ENCODE results near the gene GOLGA3. TPM values are rescaled to one million over a fixed set of nuclear protein-coding genes. Genes with fewer than 3 reads are reported as not detected.

GOLGA3 gene
- total RNA-seq, 1 donor from 2014 or later: 86.7 TPM

DNA sequence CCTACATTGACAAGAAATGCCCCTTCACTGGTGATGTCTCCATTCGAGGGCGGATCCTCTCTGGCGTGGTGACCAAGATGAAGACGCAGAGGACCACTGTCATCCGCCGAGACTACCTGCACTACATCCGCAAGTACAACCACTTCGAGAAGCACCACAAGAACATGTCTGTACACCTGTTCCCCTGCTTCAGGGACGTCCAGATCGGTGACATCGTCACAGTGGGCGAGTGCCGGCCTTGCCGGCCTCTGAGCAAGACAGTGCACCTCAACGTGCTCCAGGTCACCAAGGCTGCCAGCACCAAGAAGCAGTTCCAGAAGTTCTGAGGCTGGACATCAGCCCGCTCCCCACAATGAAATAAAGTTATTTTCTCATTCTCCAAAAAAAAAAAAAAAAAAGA, 2.8 kb downstream of the GOLGA3 start:
- Histone ChIP-seq H3K9me3 (ENCODE audit: insufficient read depth, low read depth, low read length) (no peaks in the 10 kb centered on the region), H3K4me2 (ENCODE audit: low read length) (peak overlapping the region; percentile 95), H3K9ac (ENCODE audit: low read length) (no peak overlapping the region), H3K27ac (ENCODE audit: low read depth, low read length) (no peak overlapping the region), H3K79me2 (ENCODE audit: insufficient read depth, low read length) (peaks cover 63% of the 10 kb centered on the region), H3K27me3 (ENCODE audit: insufficient read depth, low read length) (no peaks in the 10 kb centered on the region), H3K36me3 (ENCODE audit: insufficient read depth, low read length) (peaks cover 19% of the 10 kb centered on the region), H4K20me1 (ENCODE audit: insufficient read depth, low read length) (peaks cover 62% of the 10 kb centered on the region), H2AFZ (ENCODE audit: low read depth, low read length) (no peak overlapping the region), H3K4me3 (ENCODE audit: insufficient read depth, low read depth, low read length) (no peak overlapping the region), H3K4me1 (ENCODE audit: insufficient read depth, low read length) (peaks cover 16% of the 10 kb centered on the region)
- FAIRE-seq (no peak), DNase-seq (ENCODE audit: low read depth) (no peak)
- peaks cover 25% of the 10 kb centered on the region for H3K36me3 Mint-ChIP-seq (ENCODE audit: low read depth, unreplicated experiment)
- peak overlapping the region; percentile 93 for H3K4me3 Mint-ChIP-seq (ENCODE audit: unreplicated experiment)
- no peak overlapping the region for H3K27ac Mint-ChIP-seq (ENCODE audit: unreplicated experiment)
- peaks cover 26% of the 10 kb centered on the region for H3K4me1 Mint-ChIP-seq (ENCODE audit: low read depth, unreplicated experiment)
- TF ChIP-seq, protein P1, sequence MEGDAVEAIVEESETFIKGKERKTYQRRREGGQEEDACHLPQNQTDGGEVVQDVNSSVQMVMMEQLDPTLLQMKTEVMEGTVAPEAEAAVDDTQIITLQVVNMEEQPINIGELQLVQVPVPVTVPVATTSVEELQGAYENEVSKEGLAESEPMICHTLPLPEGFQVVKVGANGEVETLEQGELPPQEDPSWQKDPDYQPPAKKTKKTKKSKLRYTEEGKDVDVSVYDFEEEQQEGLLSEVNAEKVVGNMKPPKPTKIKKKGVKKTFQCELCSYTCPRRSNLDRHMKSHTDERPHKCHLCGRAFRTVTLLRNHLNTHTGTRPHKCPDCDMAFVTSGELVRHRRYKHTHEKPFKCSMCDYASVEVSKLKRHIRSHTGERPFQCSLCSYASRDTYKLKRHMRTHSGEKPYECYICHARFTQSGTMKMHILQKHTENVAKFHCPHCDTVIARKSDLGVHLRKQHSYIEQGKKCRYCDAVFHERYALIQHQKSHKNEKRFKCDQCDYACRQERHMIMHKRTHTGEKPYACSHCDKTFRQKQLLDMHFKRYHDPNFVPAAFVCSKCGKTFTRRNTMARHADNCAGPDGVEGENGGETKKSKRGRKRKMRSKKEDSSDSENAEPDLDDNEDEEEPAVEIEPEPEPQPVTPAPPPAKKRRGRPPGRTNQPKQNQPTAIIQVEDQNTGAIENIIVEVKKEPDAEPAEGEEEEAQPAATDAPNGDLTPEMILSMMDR (IDR thresholded peaks at IDR 0.05; ENCODE audit: insufficient read depth, low read depth, low read length): no peak
- TF ChIP-seq EZH2 (IDR thresholded peaks at IDR 0.05; ENCODE audit: insufficient read depth, low read length): no peak
- no peaks in the 10 kb centered on the region for H3K9me3 Mint-ChIP-seq (ENCODE audit: unreplicated experiment)
- H3K27me3 Mint-ChIP-seq (ENCODE audit: low read depth, unreplicated experiment): no peaks in the 10 kb centered on the region

DNA sequence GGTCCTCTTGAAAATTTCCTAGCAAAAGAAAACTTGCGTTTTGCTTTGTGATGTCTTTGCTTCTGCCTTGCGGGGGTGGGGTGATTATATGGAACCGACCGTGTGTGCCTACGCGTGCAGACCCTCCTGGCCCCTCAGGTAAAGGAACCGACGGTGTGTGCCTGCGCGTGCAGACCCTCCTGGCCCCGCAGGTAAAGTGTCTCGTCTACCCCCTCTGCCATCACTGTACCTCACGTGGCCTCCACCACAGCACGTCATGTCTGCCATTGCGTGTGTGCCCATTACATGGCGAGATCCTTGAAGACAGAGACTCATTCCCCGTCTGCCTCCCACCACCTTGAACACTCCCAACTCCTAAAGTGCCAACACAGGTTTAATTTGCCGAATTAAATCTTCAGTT, 3.6 kb downstream of the GOLGA3 start:
- Histone ChIP-seq H3K9me3 (ENCODE audit: insufficient read depth, low read depth, low read length) (no peaks in the 10 kb centered on the region), H4K20me1 (ENCODE audit: insufficient read depth, low read length) (peaks cover 69% of the 10 kb centered on the region), H3K36me3 (ENCODE audit: insufficient read depth, low read length) (peaks cover 25% of the 10 kb centered on the region), H3K4me2 (ENCODE audit: low read length) (peak overlapping the region; percentile 23), H2AFZ (ENCODE audit: low read depth, low read length) (no peak overlapping the region), H3K27ac (ENCODE audit: low read depth, low read length) (no peak overlapping the region), H3K4me1 (ENCODE audit: insufficient read depth, low read length) (peaks cover 16% of the 10 kb centered on the region), H3K9ac (ENCODE audit: low read length) (no peak overlapping the region), H3K79me2 (ENCODE audit: insufficient read depth, low read length) (peaks cover 69% of the 10 kb centered on the region), H3K4me3 (ENCODE audit: insufficient read depth, low read depth, low read length) (no peak overlapping the region), H3K27me3 (ENCODE audit: insufficient read depth, low read length) (no peaks in the 10 kb centered on the region)
- FAIRE-seq: no peak
- no peak overlapping the region for H3K4me3 Mint-ChIP-seq (ENCODE audit: unreplicated experiment)
- no peak for DNase-seq (ENCODE audit: low read depth)
- H3K27me3 Mint-ChIP-seq (ENCODE audit: low read depth, unreplicated experiment): no peaks in the 10 kb centered on the region
- no peak overlapping the region for H3K27ac Mint-ChIP-seq (ENCODE audit: unreplicated experiment)
- peaks cover 26% of the 10 kb centered on the region for H3K4me1 Mint-ChIP-seq (ENCODE audit: low read depth, unreplicated experiment)
- TF ChIP-seq, protein P1 (IDR thresholded peaks at IDR 0.05; ENCODE audit: insufficient read depth, low read depth, low read length): no peak
- TF ChIP-seq EZH2 (IDR thresholded peaks at IDR 0.05; ENCODE audit: insufficient read depth, low read length): no peak
- H3K36me3 Mint-ChIP-seq (ENCODE audit: low read depth, unreplicated experiment): peaks cover 29% of the 10 kb centered on the region
- no peaks in the 10 kb centered on the region for H3K9me3 Mint-ChIP-seq (ENCODE audit: unreplicated experiment)

DNA sequence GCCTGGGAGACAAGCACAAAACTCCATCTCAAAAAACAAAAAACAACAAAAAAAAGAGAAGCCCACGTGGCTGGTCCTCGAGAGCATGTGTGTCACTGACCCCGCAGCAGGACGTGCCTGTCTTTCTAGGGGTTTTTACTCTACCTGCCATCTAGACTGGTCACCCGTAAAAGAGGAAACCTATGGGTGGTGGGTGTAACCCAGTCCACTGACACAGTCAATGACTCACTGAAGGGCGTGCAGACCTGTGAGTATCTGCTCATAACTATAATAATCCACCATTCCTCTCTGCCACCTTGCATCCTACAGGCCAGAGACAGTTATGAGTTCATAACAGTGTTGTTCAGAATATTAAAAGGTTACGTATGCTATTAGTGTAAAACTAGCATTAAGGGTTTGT, 4.6 kb downstream of the GOLGA3 start:
- H3K4me1 ChIP-seq (ENCODE audit: insufficient read depth, low read length): peaks cover 12% of the 10 kb centered on the region
- H3K9me3 ChIP-seq (ENCODE audit: insufficient read depth, low read depth, low read length): no peaks in the 10 kb centered on the region
- no peak overlapping the region for H3K27ac Mint-ChIP-seq (ENCODE audit: unreplicated experiment)
- H3K36me3 ChIP-seq (ENCODE audit: insufficient read depth, low read length): peaks cover 32% of the 10 kb centered on the region
- no peak overlapping the region for H3K4me2 ChIP-seq (ENCODE audit: low read length)
- H3K27me3 Mint-ChIP-seq (ENCODE audit: low read depth, unreplicated experiment): no peaks in the 10 kb centered on the region
- H3K79me2 ChIP-seq (ENCODE audit: insufficient read depth, low read length): peaks cover 78% of the 10 kb centered on the region
- H3K27ac ChIP-seq (ENCODE audit: low read depth, low read length): no peak overlapping the region
- TF ChIP-seq, protein P1 (IDR thresholded peaks at IDR 0.05; ENCODE audit: insufficient read depth, low read depth, low read length): no peak
- no peak for TF ChIP-seq EZH2 (IDR thresholded peaks at IDR 0.05; ENCODE audit: insufficient read depth, low read length)
- no peaks in the 10 kb centered on the region for H3K27me3 ChIP-seq (ENCODE audit: insufficient read depth, low read length)
- H2AFZ ChIP-seq (ENCODE audit: low read depth, low read length): no peak overlapping the region
- H3K4me1 Mint-ChIP-seq (ENCODE audit: low read depth, unreplicated experiment): peaks cover 26% of the 10 kb centered on the region
- H3K4me3 ChIP-seq (ENCODE audit: insufficient read depth, low read depth, low read length): no peak overlapping the region
- FAIRE-seq (no peak), DNase-seq (ENCODE audit: low read depth) (no peak)
- no peaks in the 10 kb centered on the region for H3K9me3 Mint-ChIP-seq (ENCODE audit: unreplicated experiment)
- H4K20me1 ChIP-seq (ENCODE audit: insufficient read depth, low read length): peaks cover 77% of the 10 kb centered on the region
- peaks cover 27% of the 10 kb centered on the region for H3K36me3 Mint-ChIP-seq (ENCODE audit: low read depth, unreplicated experiment)
- no peak overlapping the region for H3K9ac ChIP-seq (ENCODE audit: low read length)
- no peak overlapping the region for H3K4me3 Mint-ChIP-seq (ENCODE audit: unreplicated experiment)
